ENCODE data around the gene CDK12.
"Not testable (repeated sequence)": the region's sequence is repeated elsewhere in the genome, so short reads cannot be mapped to it uniquely, and the experiment has no call there.

CDK12 gene

GRCh38 chr17:39450847-39451581, 10.3 kb upstream of the CDK12 start, which contains the start of gene MED1:
MED1 (minus strand) TSS chr17:39451263; CDS start chr17:39451062, 201 bp downstream.
- DNase-seq (ENCODE audit: extremely low read depth, low read depth), result peak; percentile 96
- TF ChIP-seq CTCF (IDR thresholded peaks at IDR 0.05; ENCODE audit: low read depth, low read length), result no peak

GRCh38 chr17:39455919-39456318, 5.4 kb upstream of the CDK12 start:
- DNase-seq (ENCODE audit: extremely low read depth, low read depth), result no peak
- no peak for TF ChIP-seq CTCF (IDR thresholded peaks at IDR 0.05; ENCODE audit: low read depth, low read length)

GRCh38 chr17:39461926-39462569, 762 bp downstream of the CDK12 start:
- no peak for TF ChIP-seq CTCF (IDR thresholded peaks at IDR 0.05; ENCODE audit: low read depth, low read length)
- DNase-seq (ENCODE audit: extremely low read depth, low read depth), result no peak

- TF ChIP-seq CTCF (IDR thresholded peaks at IDR 0.05; ENCODE audit: low read depth, low read length), result no peak
- no peak for DNase-seq (ENCODE audit: extremely low read depth, low read depth)
Measured at GRCh38 chr17:39462631-39463375, 1.5 kb downstream of the CDK12 start.

GRCh38 chr17:39464639-39465181, 3.4 kb downstream of the CDK12 start:
- not testable (repeated sequence) for DNase-seq (ENCODE audit: extremely low read depth, low read depth)

- not testable (repeated sequence) for DNase-seq (ENCODE audit: extremely low read depth, low read depth)
Measured at GRCh38 chr17:39468610-39469009, 7.3 kb downstream of the CDK12 start.

GRCh38 chr17:39473310-39473709, 12.0 kb downstream of the CDK12 start:
- TF ChIP-seq CTCF (IDR thresholded peaks at IDR 0.05; ENCODE audit: low read depth, low read length), result no peak

GRCh38 chr17:39479631-39480030, 18.3 kb downstream of the CDK12 start:
- not testable (repeated sequence) for DNase-seq (ENCODE audit: extremely low read depth, low read depth)

More at GRCh38 chr17:39473310-39473709, 12.0 kb downstream of the CDK12 start:
- DNase-seq (ENCODE audit: extremely low read depth, low read depth), result no peak

Measured in AG09319 (cell line).